Activated CD8-positive, alpha-beta T cell treated with anti-CD3 and anti-CD28 coated beads for 36 hours (primary cell): ENCODE results near the gene RSBN1L. TPM values are rescaled to one million over a fixed set of nuclear protein-coding genes. Genes with fewer than 3 reads are reported as not detected.

Source experiments
- ATAC-seq: fragments of 200-7000 bp; cut with Tn5 transposase; one replicate; pipeline ENCODE4 v1.10.0; 2021; ENCODE audit warnings: mild to moderate bottlenecking, moderate library complexity
- CTCF ChIA-PET: fragments of 350-600 bp; sonication (Branson Sonifier 250); formaldehyde crosslinking; loops from one replicate; lab custom pipeline; 2021; ENCODE audit warnings: antibody characterized with exemption; lab: Charles Lee
- POLR2A ChIA-PET: fragments of 350-600 bp; sonication (Branson Sonifier 250); formaldehyde crosslinking; loops from one replicate; lab custom pipeline; 2021; ENCODE audit warnings: antibody characterized with exemption; lab: Charles Lee
- DNase-seq: peaks from one replicate; pipeline ENCODE4 v3.0.0-alpha.2; 2020
- H3K27ac Mint-ChIP-seq: one replicate; pipeline ENCODE4 v1.8.0; 2021; ENCODE audit warnings: mild to moderate bottlenecking, mixed read lengths
- H3K27me3 Mint-ChIP-seq: one replicate; pipeline ENCODE4 v1.8.0; 2021; ENCODE audit warnings: mixed read lengths
- H3K36me3 Mint-ChIP-seq: one replicate; pipeline ENCODE4 v1.8.0; 2021; ENCODE audit warnings: low read depth, mixed read lengths
- H3K4me1 Mint-ChIP-seq: one replicate; pipeline ENCODE4 v1.8.0; 2021; ENCODE audit warnings: low read depth, mixed read lengths
- H3K4me3 Mint-ChIP-seq: one replicate; pipeline ENCODE4 v1.8.0; 2021; ENCODE audit warnings: mild to moderate bottlenecking, moderate library complexity, mixed read lengths
- H3K9me3 Mint-ChIP-seq: one replicate; pipeline ENCODE4 v1.8.0; 2021; ENCODE audit warnings: mixed read lengths
- CTCF ChIP-seq: fragments of 200-600 bp; IDR thresholded peaks from one replicate; pipeline ENCODE4 v1.8.0; 2022; ENCODE audit warnings: antibody characterized with exemption, mild to moderate bottlenecking
- intact Hi-C: fragments of 100-400 bp; cut with micrococcal nuclease; formaldehyde crosslinking; loops from one replicate; pipeline ENCODE4 v1.10.0; 2022
- total RNA-seq, 2 experiments: library from RNA; stranded (reverse); gene quantifications; one replicate each; pipeline ENCODE4 v1.2.3, GENCODE V29; 2021

The RSBN1L gene
- total RNA-seq, 2 experiments from 2014 or later = 16.5 to 21.9 TPM

- no peaks in the 10 kb centered on the region for H3K4me1 Mint-ChIP-seq
- no peak for ATAC-seq
- ChIA-PET POLR2A (no interaction called here), CTCF (interaction anchor here (1.2 to 2.0 kb wide), 3 partner anchors 9 to 92 kb away, joined by 4 to 10 read pairs (median 6); no protein-coding TSS in a partner anchor)
- intact Hi-C loops = no loop called here
- H3K9me3 Mint-ChIP-seq = no peaks in the 10 kb centered on the region
- no peak for DNase-seq
- H3K4me3 Mint-ChIP-seq = no peak overlapping the region
- H3K27me3 Mint-ChIP-seq = no peaks in the 10 kb centered on the region
- no peaks in the 10 kb centered on the region for H3K36me3 Mint-ChIP-seq
- TF ChIP-seq CTCF = no peak
- H3K27ac Mint-ChIP-seq = no peak overlapping the region
These were observed 28.7 kb upstream of the RSBN1L start for GRCh38 chr7:77667459-77668086.

- CTCF ChIA-PET = interaction anchor here (0.6 to 2.7 kb wide), 3 partner anchors 23 to 315 kb away, joined by 3 to 13 read pairs (median 12); no protein-coding TSS in a partner anchor
- ATAC-seq = peak; percentile 62
These were observed 21.4 kb upstream of the RSBN1L start for GRCh38 chr7:77674878-77675277.

GRCh38 chr7:77679608-77680007 lies 16.7 kb upstream of the RSBN1L start:
- Mint-ChIP-seq H3K9me3 (no peaks in the 10 kb centered on the region), H3K36me3 (peaks cover 11% of the 10 kb centered on the region), H3K27ac (no peak overlapping the region), H3K4me1 (no peaks in the 10 kb centered on the region), H3K4me3 (no peak overlapping the region), H3K27me3 (no peaks in the 10 kb centered on the region)
- ATAC-seq (no peak), DNase-seq (no peak)
- intact Hi-C loops = no loop called here
- CTCF ChIA-PET = interaction anchor here (0.8 to 1.0 kb wide), 2 partner anchors 21 to 80 kb away, joined by 3 read pairs; no protein-coding TSS in a partner anchor
- TF ChIP-seq CTCF = no peak
- POLR2A ChIA-PET = interaction anchor here (1.0 kb wide), 1 partner anchor 16 kb away, joined by 4 read pairs; the partner anchor contains the start of gene RSBN1L

More at GRCh38 chr7:77674878-77675277, 21.4 kb upstream of the RSBN1L start:
- H3K36me3 Mint-ChIP-seq = peaks cover 2% of the 10 kb centered on the region
- no peak overlapping the region for H3K27ac Mint-ChIP-seq
- H3K27me3 Mint-ChIP-seq = no peaks in the 10 kb centered on the region
- no peaks in the 10 kb centered on the region for H3K9me3 Mint-ChIP-seq
- intact Hi-C loops = no loop called here
- no peak for TF ChIP-seq CTCF
- POLR2A ChIA-PET = no interaction called here
- DNase-seq = peak; percentile 31
- H3K4me3 Mint-ChIP-seq = no peak overlapping the region
- peaks cover 1% of the 10 kb centered on the region for H3K4me1 Mint-ChIP-seq

- Mint-ChIP-seq H3K4me1 (no peaks in the 10 kb centered on the region), H3K36me3 (peaks cover 13% of the 10 kb centered on the region), H3K9me3 (no peaks in the 10 kb centered on the region), H3K27me3 (no peaks in the 10 kb centered on the region), H3K4me3 (no peak overlapping the region), H3K27ac (no peak overlapping the region)
- ChIA-PET POLR2A (no interaction called here), CTCF (interaction anchor here (0.8 kb wide), 1 partner anchor 22 kb away, joined by 3 read pairs; no protein-coding TSS in a partner anchor)
- no peak for DNase-seq
- intact Hi-C loops = no loop called here
- no peak for TF ChIP-seq CTCF
- ATAC-seq = no peak
These were observed 16.0 kb upstream of the RSBN1L start for GRCh38 chr7:77680266-77680665.

GRCh38 chr7:77684030-77684429 lies 12.2 kb upstream of the RSBN1L start:
- DNase-seq (no peak), ATAC-seq (no peak)
- H3K27me3 Mint-ChIP-seq = no peaks in the 10 kb centered on the region
- peaks cover 2% of the 10 kb centered on the region for H3K9me3 Mint-ChIP-seq
- H3K27ac Mint-ChIP-seq = no peak overlapping the region
- ChIA-PET POLR2A (interaction anchor here (1.2 kb wide), 1 partner anchor 12 kb away, joined by 3 read pairs; no protein-coding TSS in a partner anchor), CTCF (interaction anchor here (1.4 kb wide), 2 partner anchors 12 to 75 kb away, joined by 3 to 6 read pairs; partner anchors contain the start of gene RSBN1L)
- intact Hi-C loops = no loop called here
- peaks cover 21% of the 10 kb centered on the region for H3K36me3 Mint-ChIP-seq
- peaks cover 20% of the 10 kb centered on the region for H3K4me1 Mint-ChIP-seq
- H3K4me3 Mint-ChIP-seq = no peak overlapping the region
- no peak for TF ChIP-seq CTCF
